ENCODE measurements around the gene FXN. TPM values are rescaled to one million over a fixed set of nuclear protein-coding genes. Genes with fewer than 3 reads are reported as not detected.

FXN gene
- total and polyA plus RNA-seq, 2 donors (not counting 3 experiments of a cell fraction or from before 2014, with no cell fraction given) = 18.2 to 21.2 TPM

GRCh38 chr9:69062195-69062594 lies 26.6 kb downstream of the FXN start:
- CTCF ChIA-PET = no interaction called here
- Histone ChIP-seq H3K9me3 (replicated peaks; ENCODE audit: control insufficient read depth, insufficient read depth, low read length) (no peaks in the 10 kb centered on the region), H3K27ac (ENCODE audit: insufficient read depth, low read depth, low read length) (no peak overlapping the region), H4K20me1 (replicated peaks; ENCODE audit: control insufficient read depth, extremely low read depth, insufficient read depth, low read length) (no peaks in the 10 kb centered on the region), H3K79me2 (ENCODE audit: control insufficient read depth, insufficient read depth, low read length) (no peaks in the 10 kb centered on the region), H3K9ac (replicated peaks; ENCODE audit: extremely low read depth, insufficient read depth, low read length) (no peak overlapping the region), H3K4me1 (ENCODE audit: control insufficient read depth, extremely low read depth, insufficient read depth, low read length) (peaks cover 3% of the 10 kb centered on the region), H2AFZ (ENCODE audit: low read depth, low read length) (no peak overlapping the region), H3K9me1 (replicated peaks; ENCODE audit: control insufficient read depth, extremely low read depth, insufficient read depth, low read length) (no peaks in the 10 kb centered on the region), H3K27me3 (ENCODE audit: control insufficient read depth in 2 of 2, insufficient read depth in 2 of 2, low read length in 2 of 2) (no peaks in the 10 kb centered on the region), H3K36me3 (ENCODE audit: control insufficient read depth in 2 of 2, extremely low read depth in 1 of 2, insufficient read depth in 2 of 2, low read length in 2 of 2) (peaks cover 3 to 4% of the 10 kb centered on the region in 2 experiments), H3K4me2 (ENCODE audit: insufficient read depth, low read length) (no peak overlapping the region), H3K4me3 (replicated peaks in 1 of 3; ENCODE audit: insufficient read depth in 1 of 3, low read depth in 1 of 3, low read length in 3 of 3) (no peak overlapping the region)
- TF ChIP-seq CTCF (IDR thresholded peaks at IDR 0.05; ENCODE audit: extremely low read depth in 1 of 2, insufficient read depth in 1 of 2, low read depth in 1 of 2, low read length in 2 of 2) (no peak), JUN (IDR thresholded peaks at IDR 0.05; ENCODE audit: borderline replicate concordance, insufficient read depth, insufficient read length, low read depth) (no peak)
- POLR2A ChIA-PET = no interaction called here
- FAIRE-seq (no peak), DNase-seq (ENCODE audit: low read depth, low spot score) (no peak)
- intact Hi-C loops (cut with micrococcal nuclease) = no loop called here
- dilution Hi-C loops (cut with MboI; ENCODE audit: extremely low pct_ligation_motif_present, low sequenced_read_pairs) = loop anchor here (10.0 kb wide), 1 partner anchor 123 kb away; no protein-coding TSS in a partner anchor
- no TSS peak for BruUV-seq (replicated peaks)

- TF ChIP-seq POLR2A (IDR thresholded peaks at IDR 0.05; ENCODE audit: low read depth, low read length) (no peak), MAX (IDR thresholded peaks at IDR 0.05; ENCODE audit: insufficient read depth, insufficient read length) (no peak), POLR2AphosphoS5 (IDR thresholded peaks at IDR 0.05; ENCODE audit: insufficient read depth, low read depth, low read length) (no peak), MYC (IDR thresholded peaks at IDR 0.05; ENCODE audit: low read depth, low read length) (no peak), GATA2 (IDR thresholded peaks at IDR 0.05; ENCODE audit: insufficient read depth, insufficient read length, low read depth, low read length) (no peak), EZH2 (IDR thresholded peaks at IDR 0.05; ENCODE audit: borderline replicate concordance, low read depth, low read length, severe bottlenecking) (no peak), FOS (IDR thresholded peaks at IDR 0.05; ENCODE audit: borderline replicate concordance, insufficient read depth, low read length) (no peak), CTCF (IDR thresholded peaks at IDR 0.05; ENCODE audit: extremely low read depth in 1 of 2, insufficient read depth in 1 of 2, low read depth in 1 of 2, low read length in 2 of 2) (no peak), JUN (IDR thresholded peaks at IDR 0.05; ENCODE audit: borderline replicate concordance, insufficient read depth, insufficient read length, low read depth) (no peak)
- DNase-seq (ENCODE audit: low read depth, low spot score) = no peak
- POLR2A ChIA-PET = no interaction called here
Observed at GRCh38 chr9:69063839-69064238, 28.3 kb downstream of the FXN start.

More at GRCh38 chr9:69063839-69064238, 28.3 kb downstream of the FXN start:
- dilution Hi-C loops (cut with MboI; ENCODE audit: extremely low pct_ligation_motif_present, low sequenced_read_pairs) = loop anchor here (10.0 kb wide), 1 partner anchor 121 kb away; no protein-coding TSS in a partner anchor
- Histone ChIP-seq H2AFZ (ENCODE audit: low read depth, low read length) (no peak overlapping the region), H3K9ac (replicated peaks; ENCODE audit: extremely low read depth, insufficient read depth, low read length) (no peak overlapping the region), H3K4me3 (replicated peaks in 1 of 3; ENCODE audit: insufficient read depth in 1 of 3, low read depth in 1 of 3, low read length in 3 of 3) (no peak overlapping the region), H4K20me1 (replicated peaks; ENCODE audit: control insufficient read depth, extremely low read depth, insufficient read depth, low read length) (no peaks in the 10 kb centered on the region), H3K27ac (ENCODE audit: insufficient read depth, low read depth, low read length) (no peak overlapping the region), H3K27me3 (ENCODE audit: control insufficient read depth in 2 of 2, insufficient read depth in 2 of 2, low read length in 2 of 2) (no peaks in the 10 kb centered on the region), H3K79me2 (ENCODE audit: control insufficient read depth, insufficient read depth, low read length) (no peaks in the 10 kb centered on the region), H3K4me1 (ENCODE audit: control insufficient read depth, extremely low read depth, insufficient read depth, low read length) (peaks cover 3% of the 10 kb centered on the region), H3K9me3 (replicated peaks; ENCODE audit: control insufficient read depth, insufficient read depth, low read length) (no peaks in the 10 kb centered on the region), H3K36me3 (ENCODE audit: control insufficient read depth in 2 of 2, extremely low read depth in 1 of 2, insufficient read depth in 2 of 2, low read length in 2 of 2) (peaks cover 4% of the 10 kb centered on the region in 2 experiments), H3K9me1 (replicated peaks; ENCODE audit: control insufficient read depth, extremely low read depth, insufficient read depth, low read length) (no peaks in the 10 kb centered on the region), H3K4me2 (ENCODE audit: insufficient read depth, low read length) (no peak overlapping the region)
- no peak for FAIRE-seq
- CTCF ChIA-PET = interaction anchor here (1.2 to 2.6 kb wide), 3 partner anchors 10 to 129 kb away, joined by 3 to 8 read pairs (median 4); no protein-coding TSS in a partner anchor
- intact Hi-C loops (cut with micrococcal nuclease) = no loop called here
- BruUV-seq (replicated peaks) = no TSS peak
